Ectodermal cell (in vitro differentiated cells): ENCODE data around the gene STK17A.
"Not testable (repeated sequence)": the region's sequence is repeated elsewhere in the genome, so short reads cannot be mapped to it uniquely, and the experiment has no call there.

ENCODE experiments used
- H3K27ac ChIP-seq: 2 replicates; pipeline ENCODE4 v1.7.0; 2013; ENCODE audit warnings: mild to moderate bottlenecking, low read depth, low read length; ENCODE audit not compliant: insufficient read depth, poor library complexity, severe bottlenecking
- H3K27me3 ChIP-seq: 2 replicates; pipeline ENCODE4 v1.7.0; 2013; ENCODE audit warnings: mild to moderate bottlenecking, low read length; ENCODE audit not compliant: insufficient read depth, control insufficient read depth, poor library complexity, severe bottlenecking
- H3K36me3 ChIP-seq: one replicate; pipeline ENCODE4 v1.7.0; 2013; ENCODE audit warnings: low read length; ENCODE audit not compliant: control insufficient read depth, insufficient read depth
- H3K4me1 ChIP-seq: one replicate; pipeline ENCODE4 v1.7.0; 2013; ENCODE audit warnings: low read length; ENCODE audit not compliant: control insufficient read depth, insufficient read depth
- H3K4me3 ChIP-seq: 2 replicates; pipeline ENCODE4 v1.7.0; 2013; ENCODE audit warnings: low read depth, low read length, control low read depth; ENCODE audit not compliant: insufficient read depth
- H3K9me3 ChIP-seq: 2 replicates; pipeline ENCODE4 v1.7.0; 2013; ENCODE audit warnings: mild to moderate bottlenecking, low read length, moderate library complexity; ENCODE audit not compliant: control insufficient read depth
- WGBS, 2 experiments: methylation state at CpG; one replicate each; pipeline ENCODE4 v1.1.7; 2013; ENCODE audit warnings: missing lambda C conversion rate in 2 of 2; 5-methylcytosine and 5-hydroxymethylcytosine counted together

STK17A gene

GRCh38 chr7:43669286-43670081, 86.6 kb downstream of the STK17A start:
- no peaks in the 10 kb centered on the region for H3K36me3 ChIP-seq
- no peak overlapping the region for H3K27ac ChIP-seq
- no peaks in the 10 kb centered on the region for H3K27me3 ChIP-seq
- WGBS, 2 experiments, result 63 to 65% methylated on average over 15 of the region's 15 CpGs
- no peaks in the 10 kb centered on the region for H3K4me1 ChIP-seq
- no peak overlapping the region for H3K4me3 ChIP-seq
- no peaks in the 10 kb centered on the region for H3K9me3 ChIP-seq

- no peaks in the 10 kb centered on the region for H3K27me3 ChIP-seq
- no peaks in the 10 kb centered on the region for H3K36me3 ChIP-seq
- H3K4me1 ChIP-seq, result no peaks in the 10 kb centered on the region
- H3K4me3 ChIP-seq, result no peak overlapping the region
- H3K27ac ChIP-seq, result no peak overlapping the region
- WGBS, 2 experiments, result 97% methylated on average over 4 of the region's 4 CpGs
- no peaks in the 10 kb centered on the region for H3K9me3 ChIP-seq
Observed at GRCh38 chr7:43671521-43671920, 88.6 kb downstream of the STK17A start.

- not testable (repeated sequence) for H3K27me3 ChIP-seq, H3K9me3 ChIP-seq, H3K36me3 ChIP-seq, H3K27ac ChIP-seq, H3K4me3 ChIP-seq, H3K4me1 ChIP-seq
- WGBS, 2 experiments, result 79 to 89% methylated on average over 5 of the region's 5 CpGs
Observed at GRCh38 chr7:43673243-43673976, 90.5 kb downstream of the STK17A start.

GRCh38 chr7:43674559-43675436, 91.9 kb downstream of the STK17A start:
- WGBS, 2 experiments, result 78 to 85% methylated on average over 3 to 4 of the region's 4 CpGs
- Histone ChIP-seq H3K36me3 (no peaks in the 10 kb centered on the region), H3K4me1 (no peaks in the 10 kb centered on the region), H3K27me3 (no peaks in the 10 kb centered on the region), H3K9me3 (no peaks in the 10 kb centered on the region), H3K27ac (no peak overlapping the region), H3K4me3 (no peak overlapping the region)
